Measurements from ENCODE around the gene ESRP2. TPM values are rescaled to one million over a fixed set of nuclear protein-coding genes. Genes with fewer than 3 reads are reported as not detected.

ESRP2 gene
- total RNA-seq, 2 donors from 2014 or later: 0.23 TPM; not detected in 1

DNA sequence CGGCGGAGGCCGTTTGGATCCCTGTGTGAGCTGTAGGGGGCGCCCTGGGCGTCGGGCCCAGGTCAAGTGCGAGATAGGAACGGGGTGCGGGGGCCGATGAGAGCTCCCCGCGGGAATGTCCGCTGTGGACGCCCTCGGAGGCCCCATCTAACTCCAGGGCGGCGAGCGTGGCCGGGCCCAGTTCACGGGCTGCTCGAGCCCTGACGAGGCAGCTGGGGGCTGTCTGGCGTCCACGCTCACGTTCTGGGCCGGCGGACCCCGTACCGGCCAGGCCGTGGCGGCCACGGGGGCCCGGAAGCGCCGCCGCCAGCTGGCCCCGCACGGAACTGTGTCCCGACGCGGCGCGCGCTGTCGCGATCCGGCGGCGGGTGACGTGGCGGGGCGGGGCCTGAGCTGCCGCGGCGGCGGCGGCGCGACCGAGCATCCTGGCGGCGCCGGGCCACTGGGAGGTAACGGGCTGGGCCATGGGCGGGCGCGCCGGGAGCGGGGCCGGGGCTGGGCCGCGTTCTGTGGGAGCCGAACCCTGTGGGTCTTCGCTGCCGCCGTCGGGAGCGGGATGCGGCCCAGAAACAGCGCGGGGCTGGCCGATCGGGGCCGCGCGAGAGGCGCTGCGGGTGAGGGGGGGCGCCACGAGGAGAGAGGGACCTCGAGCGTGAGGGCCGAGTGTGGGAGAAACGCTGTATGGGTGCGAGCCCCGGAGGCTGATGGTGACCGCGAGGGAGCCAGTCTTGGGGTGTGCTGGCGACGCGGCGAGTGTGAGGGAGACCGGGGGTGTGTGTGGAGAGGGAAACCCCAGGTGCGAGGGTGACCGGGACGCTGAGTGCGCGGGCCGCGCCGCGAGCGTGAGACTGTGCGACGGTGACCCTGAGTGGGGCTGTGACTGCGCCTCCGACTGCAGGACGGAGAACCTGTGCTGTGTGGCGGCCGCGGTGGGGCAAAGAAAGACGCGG lies 28.5 kb upstream of the ESRP2 start, which contains the start of gene SLC7A6:
SLC7A6 (plus strand) TSS at position 399 of the 950 bp plus-strand sequence. CDS start 10,201 bp downstream, outside the sequence.
- DNase-seq (ENCODE audit: low spot score): peak; percentile 93
- intact Hi-C loops (cut with DNase I): loop anchor here in 1 of 2 donors (5.0 kb wide), 1 partner anchor 63 kb away; no protein-coding TSS in a partner anchor

- intact Hi-C loops (cut with DNase I): loop anchor here in 1 of 2 donors (5.0 kb wide), 1 partner anchor 64 kb away; no protein-coding TSS in a partner anchor
- no peak for DNase-seq (ENCODE audit: low spot score)
Measured at GRCh38 chr16:68263559-68264127, 27.7 kb upstream of the ESRP2 start.

GRCh38 chr16:68259007-68259825 lies 23.3 kb upstream of the ESRP2 start:
- intact Hi-C loops (cut with DNase I): no loop called here
- DNase-seq (ENCODE audit: low spot score): no peak

DNA sequence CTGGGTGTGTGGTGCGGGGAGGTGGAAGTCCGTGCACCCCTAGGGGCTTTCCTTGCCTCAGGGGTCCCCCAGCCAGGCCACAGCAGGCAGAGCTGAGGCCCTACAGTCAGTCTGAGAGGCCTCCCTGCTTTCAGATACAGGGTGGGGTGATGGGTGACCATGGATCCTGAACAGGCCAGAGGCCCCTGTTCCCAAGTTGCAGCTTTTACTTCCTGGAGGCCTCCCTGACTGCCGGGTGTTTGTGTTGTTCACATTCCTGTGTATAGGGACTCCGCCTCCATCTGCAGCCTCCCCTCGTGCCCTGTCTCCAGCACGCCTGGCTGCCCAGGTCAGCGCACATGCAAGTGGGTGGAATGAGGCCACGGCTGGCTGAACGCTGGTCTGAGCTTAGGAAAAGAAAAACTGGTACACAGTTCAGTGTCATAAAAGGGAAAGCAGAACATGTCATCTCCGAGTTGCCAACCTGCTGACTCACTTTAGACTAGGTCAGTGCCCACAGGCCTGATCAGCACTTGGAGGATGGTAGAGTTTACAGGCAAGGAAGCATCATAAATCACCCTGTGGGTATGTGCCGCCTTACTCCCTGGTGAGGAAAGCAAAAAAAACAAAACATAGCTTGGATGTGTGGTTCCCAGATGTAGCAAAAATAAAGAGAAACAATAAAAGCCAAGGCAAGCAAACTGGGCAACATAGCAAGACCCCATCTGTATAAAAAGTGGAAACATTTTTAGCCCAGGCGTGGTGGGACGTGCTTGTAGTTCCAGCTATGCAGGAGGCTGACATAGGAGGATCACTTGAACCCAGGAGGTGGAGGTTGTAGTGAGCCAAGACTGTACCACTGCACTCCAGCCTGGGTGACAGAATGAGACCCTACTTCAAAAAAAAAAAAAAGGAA lies 22.2 kb upstream of the ESRP2 start:
- intact Hi-C loops (cut with DNase I): no loop called here
- DNase-seq (ENCODE audit: low spot score): no peak

DNA sequence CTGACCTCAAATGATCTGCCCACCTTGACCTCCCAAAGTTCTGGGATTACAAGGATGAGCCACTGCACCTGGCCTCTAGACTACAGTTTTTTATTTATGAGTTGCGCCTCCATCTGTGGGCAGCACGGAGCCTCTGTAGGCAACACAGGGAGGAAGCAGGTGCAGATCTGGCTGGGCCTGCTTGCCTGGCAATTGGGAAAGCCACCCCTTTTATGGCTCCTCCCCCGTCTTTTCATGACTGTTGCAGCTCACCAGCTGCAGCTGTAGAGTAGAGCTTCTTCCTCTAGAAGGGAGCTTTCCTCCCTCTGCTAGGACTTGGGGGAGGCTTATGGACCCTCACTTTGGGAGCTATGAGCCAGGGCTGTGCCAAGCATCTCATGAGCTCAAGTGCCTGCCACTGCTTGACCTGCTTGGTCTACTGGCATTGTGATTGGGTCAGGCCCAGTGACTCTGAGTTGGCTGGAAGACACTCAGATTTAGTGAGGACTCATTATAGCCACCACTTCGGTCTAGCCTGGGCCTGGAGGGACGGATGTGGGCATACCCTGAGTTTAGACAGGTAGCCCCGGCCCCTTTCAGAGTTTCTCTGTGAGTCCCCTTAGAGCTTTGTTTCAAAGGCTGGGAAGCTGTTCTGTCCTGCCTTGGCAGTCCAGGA lies 21.5 kb upstream of the ESRP2 start:
- no peak for DNase-seq (ENCODE audit: low spot score)
- intact Hi-C loops (cut with DNase I): no loop called here

GRCh38 chr16:68255712-68256111 lies 19.8 kb upstream of the ESRP2 start:
- intact Hi-C loops (cut with DNase I): no loop called here
- no peak for DNase-seq (ENCODE audit: low spot score)

DNA sequence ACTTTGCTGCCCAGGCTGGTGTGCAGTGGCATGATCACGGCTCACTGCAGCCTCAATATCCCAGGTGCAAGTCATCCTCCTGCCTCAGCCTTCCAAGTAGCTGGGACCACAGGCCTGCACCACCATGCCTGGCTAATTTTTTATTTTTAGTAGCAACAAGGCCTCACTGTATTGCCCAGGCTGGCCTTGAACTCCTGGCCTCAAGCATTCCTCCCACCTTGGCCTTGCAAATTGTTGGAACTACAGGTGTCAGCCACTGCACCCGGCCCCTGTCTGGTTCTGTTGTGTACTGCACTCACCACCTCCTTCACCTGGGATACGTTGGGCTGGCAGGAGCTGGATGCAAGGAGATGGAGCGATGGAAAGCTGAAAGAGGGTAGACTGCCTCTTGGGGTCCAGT lies 17.8 kb upstream of the ESRP2 start:
- no peak for DNase-seq (ENCODE audit: low spot score)
- intact Hi-C loops (cut with DNase I): no loop called here

DNA sequence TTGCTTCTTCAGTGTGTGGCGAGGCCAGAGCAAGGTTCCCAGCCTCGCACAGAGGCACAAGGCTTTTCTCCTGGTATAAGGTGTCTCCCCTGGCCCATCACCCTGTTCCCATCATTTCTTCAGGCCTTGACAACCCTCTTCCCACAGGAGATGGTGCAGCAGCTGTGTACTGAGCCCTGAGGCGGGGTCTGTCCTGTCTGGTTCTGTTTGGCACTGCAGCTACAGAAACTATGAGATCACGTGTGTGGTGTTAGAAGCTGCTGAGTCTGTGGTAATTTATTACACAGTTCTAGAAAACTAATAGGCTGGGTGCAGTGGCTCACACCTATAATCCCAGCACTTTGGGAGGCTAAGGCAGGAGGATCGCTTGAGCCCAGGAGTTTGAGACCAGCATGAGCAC lies 16.5 kb upstream of the ESRP2 start:
- intact Hi-C loops (cut with DNase I): no loop called here

DNA sequence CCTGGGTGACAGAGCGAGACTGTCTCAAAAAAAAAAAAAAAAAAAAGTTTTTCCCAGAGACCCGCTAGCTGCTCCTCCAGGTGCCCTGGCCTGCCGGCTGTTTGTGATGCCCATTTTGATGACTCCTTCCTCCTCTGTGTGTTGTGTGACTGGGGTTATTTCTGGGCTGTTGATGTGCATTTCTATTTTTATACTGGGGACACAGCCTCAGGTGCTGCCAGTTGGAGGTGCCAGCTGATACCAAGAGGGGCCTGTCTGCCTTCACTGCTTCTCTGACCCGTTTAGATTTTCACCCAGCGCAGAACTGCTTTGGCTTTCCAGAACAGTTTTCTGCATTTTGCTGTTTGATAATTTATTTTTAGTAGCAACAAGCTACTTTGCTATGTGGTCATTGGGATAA lies 15.9 kb upstream of the ESRP2 start:
- no peak for DNase-seq (ENCODE audit: low spot score)
- intact Hi-C loops (cut with DNase I): no loop called here

More for the DNA sequence above, 16.5 kb upstream of the ESRP2 start:
- no peak for DNase-seq (ENCODE audit: low spot score)

- DNase-seq (ENCODE audit: low spot score): no peak
- intact Hi-C loops (cut with DNase I): no loop called here
Measured at GRCh38 chr16:68250951-68251350, 15.0 kb upstream of the ESRP2 start.

DNA sequence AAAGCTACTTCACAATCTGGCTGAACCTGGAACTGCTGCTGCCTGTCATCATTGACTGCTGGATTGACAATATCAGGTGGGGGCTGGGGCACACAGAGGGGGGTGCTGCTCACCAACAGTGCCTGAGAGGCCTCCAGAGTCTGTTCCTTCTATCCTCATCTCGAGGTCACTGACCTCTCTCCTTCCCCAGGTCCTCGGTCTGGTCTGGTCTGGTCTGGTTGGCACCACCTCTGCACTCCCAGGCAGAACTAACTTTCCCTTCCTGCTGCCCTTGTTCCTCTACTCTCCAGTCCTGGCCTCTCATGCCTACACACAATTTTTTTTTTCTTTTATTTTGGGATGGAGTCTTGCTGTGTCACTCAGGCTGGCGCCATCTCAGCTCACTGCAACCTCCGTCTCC lies 13.4 kb upstream of the ESRP2 start:
- intact Hi-C loops (cut with DNase I): no loop called here

GRCh38 chr16:68247932-68248331 lies 12.0 kb upstream of the ESRP2 start:
- DNase-seq (ENCODE audit: low spot score): no peak
- intact Hi-C loops (cut with DNase I): no loop called here

More for the DNA sequence above, 13.4 kb upstream of the ESRP2 start:
- DNase-seq (ENCODE audit: low spot score): no peak

DNA sequence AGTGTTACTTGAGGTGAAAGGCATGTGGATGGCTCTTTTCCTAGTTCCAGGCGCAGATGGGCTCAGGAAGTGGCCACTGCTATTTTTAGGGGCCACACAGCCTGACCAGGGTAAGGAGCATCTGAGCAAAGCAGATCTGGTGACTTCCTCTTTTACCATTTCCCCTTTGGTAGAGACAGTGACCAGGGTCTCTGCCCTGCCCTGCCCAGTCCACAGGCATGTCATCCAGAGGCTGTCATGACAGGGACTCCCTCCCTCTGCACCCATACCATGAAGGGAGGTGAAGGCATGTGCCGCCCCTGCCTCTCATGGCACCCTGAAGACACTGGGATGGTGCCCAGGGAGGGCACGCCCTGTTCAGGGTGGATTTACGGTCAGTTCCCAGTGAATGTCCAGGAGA lies 11.5 kb upstream of the ESRP2 start:
- DNase-seq (ENCODE audit: low spot score): no peak
- intact Hi-C loops (cut with DNase I): no loop called here

- intact Hi-C loops (cut with DNase I): no loop called here
- DNase-seq (ENCODE audit: low spot score): peak; percentile 77
Measured at GRCh38 chr16:68246666-68247065, 10.7 kb upstream of the ESRP2 start.

DNA sequence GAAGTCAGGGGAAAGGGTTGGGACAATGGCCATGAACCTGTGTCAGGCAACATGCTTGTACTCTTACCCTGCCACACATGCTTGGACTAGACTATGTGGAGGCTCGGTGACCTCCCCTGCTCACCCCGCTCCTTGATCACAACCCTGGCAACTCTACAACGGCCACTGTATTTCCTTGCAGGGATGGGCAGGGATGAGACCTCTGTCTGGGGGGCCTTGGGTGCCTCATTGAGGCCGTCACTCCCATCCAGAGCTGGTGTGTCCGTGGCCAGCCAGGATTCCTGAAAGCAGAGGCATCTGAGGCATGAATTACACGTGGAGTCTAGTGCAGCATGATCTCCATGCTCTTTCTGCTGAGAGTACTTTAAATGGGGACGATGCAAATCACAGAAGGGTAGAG lies 10.2 kb upstream of the ESRP2 start:
- DNase-seq (ENCODE audit: low spot score): peak; percentile 43
- intact Hi-C loops (cut with DNase I): no loop called here

GRCh38 chr16:68244903-68245853 lies 9.3 kb upstream of the ESRP2 start, which contains the start of gene PLA2G15:
Gene PLA2G15 (plus strand): TSS chr16:68245373. CDS start chr16:68245427, 54 bp downstream.
- peak; percentile 99 for DNase-seq (ENCODE audit: low spot score)
- intact Hi-C loops (cut with DNase I): no loop called here

DNA sequence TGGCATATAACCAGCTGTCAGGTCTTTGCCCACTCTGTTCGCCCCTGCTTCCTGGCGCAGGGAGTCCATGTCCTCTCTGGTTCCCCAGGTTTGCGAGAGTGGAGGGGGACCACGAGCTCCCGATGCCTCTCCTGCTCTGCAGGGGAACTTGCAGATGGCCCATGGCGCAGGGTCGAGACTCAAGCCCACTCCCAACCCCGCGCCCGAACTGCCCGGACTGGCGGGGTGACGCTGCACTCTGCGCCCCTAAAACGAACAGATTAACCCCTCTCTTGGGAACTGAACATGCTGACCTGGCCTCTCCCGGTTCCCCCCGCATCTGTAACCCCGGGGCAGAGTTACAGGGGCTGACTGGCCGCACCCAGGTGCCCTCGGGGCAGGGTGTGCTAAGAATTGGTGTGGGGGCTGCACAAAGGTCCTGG lies 8.6 kb upstream of the ESRP2 start:
- peak; percentile 81 for DNase-seq (ENCODE audit: low spot score)
- intact Hi-C loops (cut with DNase I): no loop called here

All from posterior vena cava (tissue), 2 donors.